NCI-H446 treated with DMSO at 0.1 percent for 48 hours (cell line): Measurements from ENCODE around the gene DOP1B.
"Not testable (repeated sequence)": the region's sequence is repeated elsewhere in the genome, so short reads cannot be mapped to it uniquely, and the experiment has no call there.

Source experiments
- DNase-seq: peaks from one replicate; lab custom pipeline; 2025; lab: John Stamatoyannopoulos, UW

DOP1B gene

GRCh38 chr21:36156815-36157670 lies at the start of gene DOP1B:
TSS of gene DOP1B (plus strand) at chr21:36156824. CDS start at chr21:36164734, 7,910 bp downstream.
- no peak for DNase-seq

DNA sequence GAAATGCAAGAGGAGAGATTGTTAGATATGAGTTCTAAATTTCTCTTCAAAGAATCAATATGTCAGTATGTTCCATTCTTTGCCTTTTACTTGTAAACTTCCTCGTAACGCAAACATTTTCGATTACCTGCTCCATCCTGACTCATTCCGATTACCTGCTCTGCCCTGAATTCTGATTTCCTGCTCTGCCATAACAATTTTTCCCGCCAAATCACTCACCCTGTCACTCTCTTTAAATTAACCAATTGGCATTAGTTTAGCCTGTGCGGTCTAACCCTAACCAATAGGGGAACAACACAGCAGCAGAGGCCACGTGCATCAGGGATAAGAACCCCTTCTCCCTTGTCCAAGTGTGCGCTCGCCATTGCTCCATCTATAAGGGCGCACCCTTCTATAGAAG lies 46.8 kb upstream of the DOP1B start:
- DNase-seq = no peak

DNA sequence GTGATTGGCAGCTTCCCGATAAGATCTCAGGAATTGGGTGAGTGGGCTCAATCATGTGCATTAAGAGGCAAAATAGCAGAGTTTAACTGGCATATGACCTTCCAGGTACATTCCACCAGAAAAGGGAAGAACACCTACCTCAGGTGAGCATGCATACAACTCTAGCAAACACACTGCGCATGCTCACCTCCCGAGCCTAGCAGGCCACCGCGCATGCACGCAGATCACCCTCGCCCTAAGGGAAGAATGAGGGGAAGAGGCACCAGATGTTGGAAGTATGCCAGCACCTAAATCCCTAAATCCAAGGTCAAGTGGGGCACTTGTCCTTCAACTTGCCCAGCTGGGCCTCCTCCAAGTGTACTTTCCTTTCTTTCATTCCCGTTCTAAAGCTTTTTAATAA lies 45.4 kb upstream of the DOP1B start:
- DNase-seq = no peak

- no peak for DNase-seq
Measured at GRCh38 chr21:36113647-36114428, 42.8 kb upstream of the DOP1B start.

- no peak for DNase-seq
Measured at GRCh38 chr21:36115138-36115730, 41.4 kb upstream of the DOP1B start.

- DNase-seq = no peak
Measured at GRCh38 chr21:36117286-36117741, 39.3 kb upstream of the DOP1B start.

DNA sequence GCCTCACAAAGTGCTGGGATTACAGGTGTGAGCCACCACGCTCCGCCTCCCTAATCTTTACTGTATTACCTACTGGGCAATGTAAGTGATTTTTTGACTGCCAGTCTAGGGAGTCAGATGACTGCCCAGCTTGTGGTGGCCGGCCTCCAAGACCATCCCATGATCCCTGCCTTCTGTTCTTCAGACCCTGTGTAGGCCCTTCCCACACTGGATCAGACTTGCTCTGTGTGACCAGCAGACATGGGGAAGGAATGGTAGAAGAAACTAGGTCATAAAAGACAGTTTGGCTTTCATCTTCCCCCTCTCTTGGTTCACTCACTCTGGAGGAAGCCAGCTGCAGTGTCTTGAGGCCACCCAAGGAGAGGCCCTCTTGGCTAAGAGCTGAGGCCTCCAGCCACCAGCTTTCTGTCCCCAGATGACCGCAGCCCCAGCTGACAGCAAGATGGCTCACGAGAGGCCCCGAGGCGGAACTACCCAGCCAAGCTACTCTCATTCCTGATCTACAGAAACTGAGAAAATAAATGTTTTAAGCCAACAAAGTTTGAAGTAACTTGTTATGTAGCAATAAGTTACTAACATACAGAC lies 36.2 kb upstream of the DOP1B start:
- no peak for DNase-seq

GRCh38 chr21:36122977-36123376 lies 33.6 kb upstream of the DOP1B start:
- no peak for DNase-seq

DNA sequence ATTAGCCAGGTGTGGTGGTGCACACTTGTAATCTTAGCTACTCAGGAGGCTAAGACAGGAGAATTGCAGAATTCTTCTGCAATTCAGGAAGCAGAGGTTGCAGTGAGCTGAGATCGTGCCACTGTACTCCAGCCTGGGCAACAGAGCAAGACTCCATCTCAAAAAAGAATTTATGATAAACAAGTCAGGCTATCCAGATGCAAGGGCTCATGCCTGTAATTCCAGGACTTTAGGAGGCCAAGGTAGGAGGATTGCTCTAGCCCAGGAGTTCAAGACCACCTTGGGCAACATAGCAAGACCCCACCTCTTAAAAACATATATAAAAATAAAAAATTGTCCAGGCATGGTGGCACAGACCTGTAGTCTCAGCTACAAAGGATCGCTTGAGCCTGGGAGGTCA lies 32.2 kb upstream of the DOP1B start:
- no peak for DNase-seq

GRCh38 chr21:36125512-36126207 lies 31.0 kb upstream of the DOP1B start:
- peak; percentile 12 for DNase-seq

- DNase-seq = no peak
Measured at GRCh38 chr21:36126208-36126565, 30.4 kb upstream of the DOP1B start.

DNA sequence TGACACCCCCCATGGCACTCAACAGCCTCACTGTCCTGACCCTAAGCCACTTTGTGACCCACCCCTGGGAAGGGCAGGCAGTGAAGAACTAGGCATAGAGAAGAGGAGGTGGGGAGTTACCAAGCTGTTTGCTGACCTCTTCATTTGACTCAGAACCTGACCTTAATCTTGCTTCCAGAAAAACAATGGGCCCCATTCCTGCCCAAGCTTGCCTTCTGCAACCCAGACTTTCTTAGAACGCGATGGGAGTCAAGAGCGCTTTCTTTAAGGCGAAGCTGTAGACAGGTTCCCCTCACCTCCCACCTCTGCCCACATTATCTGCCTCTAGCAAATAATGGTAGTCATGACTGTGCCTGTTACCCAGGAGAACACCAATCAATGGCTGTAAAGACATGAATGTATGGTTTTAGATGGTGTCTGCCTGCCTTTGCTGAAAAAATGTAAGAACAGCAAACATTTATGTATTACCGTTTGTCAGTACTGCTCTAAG lies 30.0 kb upstream of the DOP1B start:
- no peak for DNase-seq

- DNase-seq = no peak
Measured at GRCh38 chr21:36127250-36127904, 29.2 kb upstream of the DOP1B start.

DNA sequence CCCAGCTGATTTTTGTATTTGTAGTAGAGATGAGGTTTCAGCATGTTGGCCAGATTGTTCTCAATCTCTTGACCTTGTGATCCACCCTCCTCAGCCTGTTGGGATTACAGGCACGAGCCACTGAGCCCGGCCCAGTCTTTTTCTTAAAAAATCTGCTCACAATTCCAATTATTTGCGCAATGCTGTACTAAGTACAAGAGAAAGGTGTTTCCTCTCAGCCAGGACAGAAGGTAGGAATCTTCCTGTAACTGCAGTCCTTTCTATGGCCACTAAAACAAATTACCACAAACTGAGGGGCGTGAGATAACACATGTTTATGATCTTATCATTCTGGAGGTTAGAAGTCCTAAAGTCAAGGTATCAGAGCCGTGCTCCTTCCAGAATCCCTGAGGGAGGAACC lies 28.6 kb upstream of the DOP1B start:
- no peak for DNase-seq

DNA sequence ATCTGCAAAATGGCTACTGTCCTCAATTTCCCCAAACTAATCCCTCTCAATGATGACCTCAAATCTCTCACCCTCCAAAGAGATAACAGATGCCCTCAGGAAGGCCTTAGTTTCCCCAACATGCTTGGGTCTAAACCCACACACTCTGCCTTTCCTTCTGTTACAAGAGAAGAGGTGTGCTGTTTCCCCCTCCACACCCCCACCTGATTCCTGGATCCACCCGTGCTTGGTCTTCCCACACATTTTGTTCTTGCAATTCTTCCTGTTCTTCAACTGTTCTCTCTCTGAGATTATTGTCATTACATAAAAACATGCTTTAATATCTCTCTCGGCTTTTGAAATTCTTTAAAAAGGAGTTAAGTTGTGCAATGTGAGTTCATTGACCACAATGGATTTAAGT lies 27.4 kb upstream of the DOP1B start:
- no peak for DNase-seq

GRCh38 chr21:36130414-36130762 lies 26.2 kb upstream of the DOP1B start:
- DNase-seq = not testable (repeated sequence)

- DNase-seq = not testable (repeated sequence)
Measured at GRCh38 chr21:36130839-36131238, 25.8 kb upstream of the DOP1B start.

GRCh38 chr21:36132696-36133095 lies 23.9 kb upstream of the DOP1B start:
- no peak for DNase-seq

- DNase-seq = no peak
Measured at GRCh38 chr21:36134803-36135390, 21.7 kb upstream of the DOP1B start, which contains the start of gene CBR3. TSS of gene CBR3 (plus strand) at chr21:36135079. CDS start at chr21:36135193, 114 bp downstream.

DNA sequence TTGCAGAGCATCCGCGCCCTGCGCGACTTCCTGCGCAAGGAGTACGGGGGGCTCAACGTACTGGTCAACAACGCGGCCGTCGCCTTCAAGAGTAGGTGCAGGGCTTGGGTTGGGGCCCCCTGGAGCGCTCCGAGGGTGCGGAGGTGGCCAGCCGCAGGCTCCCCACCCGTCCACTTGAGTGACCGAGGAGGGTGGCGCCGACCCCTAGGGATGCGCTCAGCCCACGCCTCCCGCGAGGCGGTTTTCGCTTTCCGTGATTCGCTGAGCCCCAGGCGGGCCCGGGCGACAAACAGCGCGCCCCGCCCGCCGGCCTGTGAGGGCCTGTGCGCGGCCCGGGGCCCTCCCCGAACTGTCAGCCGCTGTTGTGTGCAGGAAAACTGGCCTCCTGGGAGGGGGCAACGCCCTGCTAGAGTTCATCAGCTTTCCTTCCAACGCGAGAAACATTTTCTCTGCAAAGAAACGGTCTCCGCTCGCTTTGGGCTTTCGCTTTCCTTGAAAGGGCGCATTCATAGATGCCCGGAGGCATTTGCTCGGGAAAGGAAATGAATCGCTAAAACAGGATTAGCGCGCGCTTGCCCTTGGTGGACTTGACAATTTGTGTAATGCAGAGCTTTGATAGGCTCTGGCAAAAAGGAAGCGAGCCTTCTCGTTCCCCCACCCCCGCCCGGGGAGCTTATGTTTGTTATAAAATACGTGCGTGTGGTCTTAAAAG lies 21.1 kb upstream of the DOP1B start:
- no peak for DNase-seq
